Measurements from ENCODE around the gene PARP1. TPM values are rescaled to one million over a fixed set of nuclear protein-coding genes. Genes with fewer than 3 reads are reported as not detected.

The PARP1 gene
- total RNA-seq, 3 donors from 2014 or later (not counting 1 experiment from before 2014, with no cell fraction given) = 62.0 to 81.5 (median 77.0) TPM

- peak overlapping the region; percentile 40 for H3K4me3 ChIP-seq (ENCODE audit: low read length)
- no peak for TF ChIP-seq CTCF (IDR thresholded peaks at IDR 0.05)
- no peaks in the 10 kb centered on the region for H3K36me3 ChIP-seq (ENCODE audit: control insufficient read depth, insufficient read depth, low read length)
- H3K27me3 ChIP-seq (ENCODE audit: control insufficient read depth, insufficient read depth, low read length) = no peaks in the 10 kb centered on the region
- H3K9me3 ChIP-seq (ENCODE audit: control insufficient read depth, insufficient read depth, low read length) = no peaks in the 10 kb centered on the region
- ATAC-seq = peak; percentile 60 to 71 (median 70)
- Mint-ChIP-seq H3K4me1 (peaks cover 14 to 21% of the 10 kb centered on the region in 2 donors), H3K9me3 (no peaks in the 10 kb centered on the region), H3K27me3 (ENCODE audit: low read depth in 2 of 2) (no peaks in the 10 kb centered on the region), H3K36me3 (no peaks in the 10 kb centered on the region), H3K27ac (peak overlapping the region in 1 of 2 donors; percentile 81), H3K4me3 (no peak overlapping the region)
- peak overlapping the region; percentile 59 for H3K27ac ChIP-seq (ENCODE audit: low read length)
- peak in 1 of 2 donors; percentile 55 for DNase-seq
- intact Hi-C loops (cut with micrococcal nuclease) = no loop called here
- H3K4me1 ChIP-seq (ENCODE audit: control insufficient read depth, insufficient read depth, low read length) = peaks cover 18% of the 10 kb centered on the region
- WGBS (ENCODE audit: insufficient coverage) = 10% methylated on average over 2 of the region's 2 CpGs
Observed at GRCh38 chr1:226425004-226425378, 17.1 kb upstream of the PARP1 start.

GRCh38 chr1:226424221-226425003 lies 16.5 kb upstream of the PARP1 start:
- Mint-ChIP-seq H3K27me3 (ENCODE audit: low read depth in 2 of 2) (no peaks in the 10 kb centered on the region), H3K4me3 (peak overlapping the region; percentile 42), H3K9me3 (no peaks in the 10 kb centered on the region), H3K36me3 (no peaks in the 10 kb centered on the region), H3K4me1 (peaks cover 14 to 21% of the 10 kb centered on the region in 2 donors), H3K27ac (no peak overlapping the region)
- ATAC-seq (peak; percentile 53 to 74 (median 62)), DNase-seq (peak in 1 of 2 donors; percentile 69)
- intact Hi-C loops (cut with micrococcal nuclease) = no loop called here
- Histone ChIP-seq H3K36me3 (ENCODE audit: control insufficient read depth, insufficient read depth, low read length) (no peaks in the 10 kb centered on the region), H3K27me3 (ENCODE audit: control insufficient read depth, insufficient read depth, low read length) (no peaks in the 10 kb centered on the region), H3K4me3 (ENCODE audit: low read length) (no peak overlapping the region), H3K4me1 (ENCODE audit: control insufficient read depth, insufficient read depth, low read length) (peaks cover 18% of the 10 kb centered on the region), H3K27ac (ENCODE audit: low read length) (no peak overlapping the region), H3K9me3 (ENCODE audit: control insufficient read depth, insufficient read depth, low read length) (no peaks in the 10 kb centered on the region)
- WGBS (ENCODE audit: insufficient coverage) = 77% methylated on average over 7 of the region's 8 CpGs
- no peak for TF ChIP-seq CTCF (IDR thresholded peaks at IDR 0.05)

DNA sequence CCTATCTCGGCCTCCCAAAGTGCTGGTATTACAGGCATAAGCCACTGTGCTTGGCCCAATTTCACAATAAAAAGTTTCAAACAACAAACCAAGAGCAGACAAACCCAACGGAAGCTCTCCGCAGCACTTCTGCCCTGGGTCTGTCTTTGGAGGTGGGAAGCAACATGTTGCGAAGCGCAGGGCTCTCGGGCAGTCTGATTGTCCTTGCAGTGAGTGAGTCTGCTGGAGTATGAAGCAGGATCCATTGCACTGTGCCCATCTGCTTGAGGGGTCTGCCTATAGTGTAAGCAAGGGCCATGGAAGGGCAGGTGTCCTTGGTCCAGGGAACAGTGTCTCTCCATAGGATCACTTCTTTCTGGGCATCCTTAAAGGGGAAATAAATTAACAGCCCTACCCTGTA lies 14.6 kb upstream of the PARP1 start:
- ATAC-seq (no peak), DNase-seq (no peak)
- no peaks in the 10 kb centered on the region for H3K27me3 ChIP-seq (ENCODE audit: control insufficient read depth, insufficient read depth, low read length)
- H3K36me3 ChIP-seq (ENCODE audit: control insufficient read depth, insufficient read depth, low read length) = no peaks in the 10 kb centered on the region
- no peaks in the 10 kb centered on the region for H3K9me3 ChIP-seq (ENCODE audit: control insufficient read depth, insufficient read depth, low read length)
- no peak overlapping the region for H3K4me3 Mint-ChIP-seq
- H3K27ac ChIP-seq (ENCODE audit: low read length) = no peak overlapping the region
- H3K36me3 Mint-ChIP-seq = no peaks in the 10 kb centered on the region
- no peak for TF ChIP-seq CTCF (IDR thresholded peaks at IDR 0.05)
- peaks cover 25% of the 10 kb centered on the region for H3K4me1 ChIP-seq (ENCODE audit: control insufficient read depth, insufficient read depth, low read length)
- H3K27ac Mint-ChIP-seq = no peak overlapping the region
- no peaks in the 10 kb centered on the region for H3K9me3 Mint-ChIP-seq
- no peaks in the 10 kb centered on the region for H3K27me3 Mint-ChIP-seq (ENCODE audit: low read depth in 2 of 2)
- no peak overlapping the region for H3K4me3 ChIP-seq (ENCODE audit: low read length)
- over 99% methylated on average over 6 of the region's 6 CpGs for WGBS (ENCODE audit: insufficient coverage)
- H3K4me1 Mint-ChIP-seq = peaks cover 14 to 16% of the 10 kb centered on the region in 2 donors
- intact Hi-C loops (cut with micrococcal nuclease) = no loop called here
